MM.1S (cell line): ENCODE data around the gene C2.

Experiments used
- DNase-seq: peaks from one replicate; pipeline ENCODE4 v3.0.0-alpha.2; 2015
- H2AFZ ChIP-seq: fragments of 300-600 bp; sonication (generic); 2 replicates; pipeline ENCODE4 v1.6.0; 2016; ENCODE audit warnings: antibody characterized with exemption, low read length
- H3F3A ChIP-seq: fragments of 300-600 bp; sonication (generic); 2 replicates; pipeline ENCODE4 v1.6.1; 2016; ENCODE audit warnings: mild to moderate bottlenecking, antibody characterized with exemption, low read length, moderate library complexity, mixed read lengths; ENCODE audit not compliant: insufficient read depth
- H3K27ac ChIP-seq: fragments of 300-600 bp; sonication (generic); 2 replicates; pipeline ENCODE4 v1.5.1; 2016; ENCODE audit warnings: mild to moderate bottlenecking, low read length
- H3K27me3 ChIP-seq: fragments of 300-600 bp; sonication (generic); replicated peaks from 2 replicates; pipeline ENCODE4 v1.6.0; 2016; ENCODE audit warnings: low read length; ENCODE audit not compliant: insufficient read depth
- H3K36me3 ChIP-seq: fragments of 300-600 bp; sonication (generic); replicated peaks from 2 replicates; pipeline ENCODE4 v1.6.1; 2016; ENCODE audit warnings: mild to moderate bottlenecking, low read length, mixed read lengths; ENCODE audit not compliant: insufficient read depth
- H3K4me1 ChIP-seq: fragments of 300-600 bp; sonication (generic); 2 replicates; pipeline ENCODE4 v1.6.1; 2016; ENCODE audit warnings: low read length, mixed read lengths
- H3K4me2 ChIP-seq: fragments of 300-600 bp; sonication (generic); 2 replicates; pipeline ENCODE4 v1.6.0; 2016; ENCODE audit warnings: low read depth, low read length
- H3K4me3 ChIP-seq: fragments of 300-600 bp; sonication (generic); 2 replicates; pipeline ENCODE4 v1.5.1; 2016; ENCODE audit warnings: low read length, mixed read lengths
- H3K79me2 ChIP-seq: fragments of 300-600 bp; sonication (generic); 2 replicates; pipeline ENCODE4 v1.6.1; 2016; ENCODE audit warnings: mixed run types, low read length, mixed read lengths
- H3K9ac ChIP-seq: fragments of 300-600 bp; sonication (generic); 2 replicates; pipeline ENCODE4 v1.6.1; 2016; ENCODE audit warnings: low read length, mixed read lengths
- H3K9me2 ChIP-seq: fragments of 300-600 bp; sonication (generic); replicated peaks from 2 replicates; pipeline ENCODE4 v1.6.1; 2016; ENCODE audit warnings: mild to moderate bottlenecking, low read length, mixed read lengths; ENCODE audit not compliant: insufficient read depth
- H3K9me3 ChIP-seq: fragments of 300-600 bp; sonication (generic); replicated peaks from 2 replicates; pipeline ENCODE4 v1.6.1; 2016; ENCODE audit warnings: mild to moderate bottlenecking, low read length, mixed read lengths; ENCODE audit not compliant: insufficient read depth
- H4K20me1 ChIP-seq: fragments of 300-600 bp; sonication (generic); 2 replicates; pipeline ENCODE4 v1.6.1; 2016; ENCODE audit warnings: mild to moderate bottlenecking, low read length, moderate library complexity, mixed read lengths; ENCODE audit not compliant: insufficient read depth
- EZH2 ChIP-seq: fragments of 300-600 bp; sonication (generic); optimal IDR thresholded peaks from 2 replicates; pipeline ENCODE3; 2017; ENCODE audit warnings: low read depth, mild to moderate bottlenecking, antibody characterized with exemption, low read length, mixed read lengths
- EZH2phosphoT487 ChIP-seq: fragments of 300-600 bp; sonication (generic); IDR thresholded peaks from 2 replicates; pipeline ENCODE4 v1.6.1; 2018; ENCODE audit warnings: antibody characterized with exemption, low read length
- TF ChIP-seq, protein P1 (sequence below): fragments of 300-600 bp; sonication (generic); IDR thresholded peaks from 2 replicates; pipeline ENCODE4 v1.5.1; 2016; ENCODE audit warnings: antibody characterized with exemption, low read length, mixed read lengths

The C2 gene

DNA sequence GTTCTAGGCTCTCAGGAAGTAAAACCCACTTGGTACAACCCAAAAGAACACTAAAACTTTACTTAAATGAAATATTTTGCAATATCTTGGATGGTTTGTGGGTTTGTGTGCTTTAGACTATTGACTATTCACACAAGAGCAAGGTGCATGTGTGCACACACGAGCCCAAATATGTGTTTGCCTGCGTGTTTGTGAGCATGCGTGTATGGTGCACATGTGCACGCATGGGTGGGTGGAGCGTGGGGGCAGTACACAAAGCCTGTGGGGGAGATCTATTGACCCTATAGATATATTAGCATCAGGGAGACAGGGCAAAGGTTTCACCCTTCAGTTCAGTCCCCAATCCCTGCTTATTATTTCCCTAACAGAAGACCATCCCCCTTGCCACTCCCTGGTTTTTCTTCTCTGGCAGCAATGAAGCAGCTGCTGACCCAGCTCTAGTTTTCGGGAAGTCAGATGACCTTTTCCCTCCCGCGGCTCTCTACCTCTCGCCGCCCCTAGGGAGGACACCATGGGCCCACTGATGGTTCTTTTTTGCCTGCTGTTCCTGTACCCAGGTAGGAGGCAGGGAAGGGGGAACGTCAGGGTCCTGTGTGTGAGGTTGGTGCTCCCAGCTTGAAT lies at the start of gene C2:
TSS of gene C2 (plus strand) at position 476 of the 621 bp plus-strand sequence. CDS start at position 512, 36 bp downstream.
- H3K27me3 ChIP-seq = no peaks in the 10 kb centered on the region
- no peaks in the 10 kb centered on the region for H3K36me3 ChIP-seq
- H3K4me3 ChIP-seq = peak within 1 kb of the TSS; percentile 28; the same call in 1 of the 2 replicates
- H3K9me3 ChIP-seq = no peaks in the 10 kb centered on the region
- no peaks in the 10 kb centered on the region for H4K20me1 ChIP-seq
- H3K4me2 ChIP-seq = peak within 1 kb of the TSS; percentile 31
- H3F3A ChIP-seq = no peaks in the 10 kb centered on the region
- no peaks in the 10 kb centered on the region for H3K9me2 ChIP-seq
- no peaks in the 10 kb centered on the region for H3K4me1 ChIP-seq
- DNase-seq = no peak
- H3K79me2 ChIP-seq = no peaks in the 10 kb centered on the region
- H3K27ac ChIP-seq = no peak within 1 kb of the TSS
- peak within 1 kb of the TSS; percentile 78 for H2AFZ ChIP-seq
- H3K9ac ChIP-seq = no peak within 1 kb of the TSS
- TF ChIP-seq EZH2 = no peak
- TF ChIP-seq EZH2phosphoT487 = no peak
- TF ChIP-seq, protein P1, sequence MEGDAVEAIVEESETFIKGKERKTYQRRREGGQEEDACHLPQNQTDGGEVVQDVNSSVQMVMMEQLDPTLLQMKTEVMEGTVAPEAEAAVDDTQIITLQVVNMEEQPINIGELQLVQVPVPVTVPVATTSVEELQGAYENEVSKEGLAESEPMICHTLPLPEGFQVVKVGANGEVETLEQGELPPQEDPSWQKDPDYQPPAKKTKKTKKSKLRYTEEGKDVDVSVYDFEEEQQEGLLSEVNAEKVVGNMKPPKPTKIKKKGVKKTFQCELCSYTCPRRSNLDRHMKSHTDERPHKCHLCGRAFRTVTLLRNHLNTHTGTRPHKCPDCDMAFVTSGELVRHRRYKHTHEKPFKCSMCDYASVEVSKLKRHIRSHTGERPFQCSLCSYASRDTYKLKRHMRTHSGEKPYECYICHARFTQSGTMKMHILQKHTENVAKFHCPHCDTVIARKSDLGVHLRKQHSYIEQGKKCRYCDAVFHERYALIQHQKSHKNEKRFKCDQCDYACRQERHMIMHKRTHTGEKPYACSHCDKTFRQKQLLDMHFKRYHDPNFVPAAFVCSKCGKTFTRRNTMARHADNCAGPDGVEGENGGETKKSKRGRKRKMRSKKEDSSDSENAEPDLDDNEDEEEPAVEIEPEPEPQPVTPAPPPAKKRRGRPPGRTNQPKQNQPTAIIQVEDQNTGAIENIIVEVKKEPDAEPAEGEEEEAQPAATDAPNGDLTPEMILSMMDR = no peak

DNA sequence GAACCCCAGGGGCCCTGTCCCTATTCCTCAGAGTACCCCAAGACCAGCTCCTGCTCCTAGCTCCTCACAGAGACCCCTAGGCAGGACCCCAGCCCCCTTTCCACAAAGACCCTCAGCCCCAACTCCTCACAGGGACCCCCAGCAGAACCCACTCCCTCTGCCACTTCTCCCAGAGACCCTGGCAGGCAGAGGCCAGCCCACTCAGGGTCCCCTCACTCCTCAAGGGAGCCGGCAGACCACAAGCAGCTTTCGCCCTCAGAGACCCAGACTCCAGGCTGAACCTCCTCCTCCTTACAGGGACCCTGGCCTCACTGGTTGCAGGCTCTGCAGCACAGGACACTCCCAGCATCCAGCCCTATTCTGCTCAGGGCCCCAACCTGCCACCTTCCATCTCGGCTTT lies 49.3 kb upstream of the C2 start:
- Histone ChIP-seq H3F3A (no peaks in the 10 kb centered on the region), H3K9me3 (no peaks in the 10 kb centered on the region), H4K20me1 (no peaks in the 10 kb centered on the region), H3K4me3 (no peak overlapping the region), H3K79me2 (no peaks in the 10 kb centered on the region), H3K27ac (no peak overlapping the region), H3K4me1 (no peaks in the 10 kb centered on the region), H3K9ac (no peak overlapping the region), H3K27me3 (no peaks in the 10 kb centered on the region), H3K9me2 (no peaks in the 10 kb centered on the region), H3K36me3 (no peaks in the 10 kb centered on the region), H3K4me2 (no peak overlapping the region), H2AFZ (no peak overlapping the region)
- TF ChIP-seq EZH2 (no peak), EZH2phosphoT487 (no peak)
- TF ChIP-seq, protein P1 = no peak
- no peak for DNase-seq

DNA sequence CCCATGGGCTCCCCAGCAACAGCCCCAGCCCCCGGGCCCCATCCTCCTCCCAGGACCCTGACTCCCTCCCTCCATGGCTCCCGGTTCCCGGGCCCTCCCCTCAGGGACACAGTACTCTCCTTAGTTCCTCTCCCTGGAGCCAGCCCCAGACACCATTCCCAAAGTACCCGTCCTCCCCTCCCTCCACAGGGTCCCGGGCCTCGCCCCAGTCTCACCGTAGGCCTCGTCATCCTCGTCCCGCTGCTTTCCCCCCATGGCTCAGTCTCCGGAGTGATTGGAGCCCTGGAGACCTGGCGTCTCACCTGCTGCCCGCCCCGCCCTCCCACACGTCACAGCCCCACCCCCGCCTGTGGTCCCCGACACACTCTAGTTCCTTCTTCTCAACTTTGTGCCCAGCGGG lies 48.8 kb upstream of the C2 start, which contains the start of gene SLC44A4:
TSS of gene SLC44A4 (minus strand) at position 272 of the 400 bp plus-strand sequence. CDS start at position 255, 17 bp downstream.
- TF ChIP-seq, protein P1 = no peak
- TF ChIP-seq EZH2phosphoT487 = no peak
- H3F3A ChIP-seq = no peaks in the 10 kb centered on the region
- no peak within 1 kb of the TSS for H3K9ac ChIP-seq
- no peak within 1 kb of the TSS for H3K4me2 ChIP-seq
- H3K4me1 ChIP-seq = no peaks in the 10 kb centered on the region
- H4K20me1 ChIP-seq = no peaks in the 10 kb centered on the region
- no peaks in the 10 kb centered on the region for H3K9me3 ChIP-seq
- no peak within 1 kb of the TSS for H3K27ac ChIP-seq
- no peak for DNase-seq
- H2AFZ ChIP-seq = no peak within 1 kb of the TSS
- H3K9me2 ChIP-seq = no peaks in the 10 kb centered on the region
- no peaks in the 10 kb centered on the region for H3K36me3 ChIP-seq
- no peaks in the 10 kb centered on the region for H3K79me2 ChIP-seq
- H3K4me3 ChIP-seq = no peak within 1 kb of the TSS
- H3K27me3 ChIP-seq = no peaks in the 10 kb centered on the region
